GM19328 (cell line): Measurements from ENCODE around the gene ZNF275.
"Not testable (repeated sequence)": the region's sequence is repeated elsewhere in the genome, so short reads cannot be mapped to it uniquely, and the experiment has no call there.

Experiments used
- ATAC-seq: cut with Tn5 transposase; IDR thresholded peaks from one replicate; pipeline ENCODE4 v1.9.1; 2021; ENCODE audit warnings: mild to moderate bottlenecking, moderate library complexity; ENCODE audit not compliant: unreplicated experiment

Gene ZNF275

DNA sequence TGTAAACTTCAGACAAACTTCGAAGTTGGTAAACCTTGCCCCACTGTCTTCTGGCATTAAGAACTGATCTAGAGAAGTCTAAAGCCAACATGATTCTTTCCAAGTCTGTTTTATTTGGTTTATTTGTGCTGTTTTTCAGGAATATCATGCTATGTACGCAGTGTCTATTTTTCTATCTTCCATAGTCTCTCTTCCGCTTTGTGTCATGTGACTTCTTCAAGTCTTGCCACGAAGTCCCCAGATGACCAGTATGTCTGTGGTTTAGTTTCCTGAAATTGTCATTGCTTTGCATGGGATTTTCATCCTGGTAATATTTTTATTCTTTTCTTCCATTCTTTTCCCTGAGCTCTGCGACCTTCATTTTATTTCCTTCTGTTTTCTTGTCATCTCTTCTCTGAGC lies 52.1 kb downstream of the ZNF275 start:
- no peak for ATAC-seq

DNA sequence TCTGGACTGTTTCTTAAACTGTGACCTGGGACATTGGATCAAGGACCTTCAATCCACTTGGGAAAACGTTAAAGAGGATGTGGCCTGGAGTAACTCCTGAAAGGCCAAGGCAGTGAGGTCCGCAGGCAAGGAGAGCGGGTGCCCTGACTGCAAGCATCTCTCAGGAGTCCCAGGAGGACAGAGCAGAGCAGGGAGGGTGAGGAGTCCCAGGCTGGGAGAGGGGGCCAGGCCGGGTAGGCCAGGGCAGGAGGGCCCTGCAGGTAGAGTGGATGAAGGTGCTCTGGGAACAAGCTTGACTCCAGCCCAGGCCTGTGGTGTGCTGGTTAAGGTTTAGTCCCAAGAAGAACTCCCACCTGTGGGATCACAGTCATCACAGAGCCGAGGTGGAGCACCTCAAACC lies 53.4 kb downstream of the ZNF275 start:
- ATAC-seq = no peak

DNA sequence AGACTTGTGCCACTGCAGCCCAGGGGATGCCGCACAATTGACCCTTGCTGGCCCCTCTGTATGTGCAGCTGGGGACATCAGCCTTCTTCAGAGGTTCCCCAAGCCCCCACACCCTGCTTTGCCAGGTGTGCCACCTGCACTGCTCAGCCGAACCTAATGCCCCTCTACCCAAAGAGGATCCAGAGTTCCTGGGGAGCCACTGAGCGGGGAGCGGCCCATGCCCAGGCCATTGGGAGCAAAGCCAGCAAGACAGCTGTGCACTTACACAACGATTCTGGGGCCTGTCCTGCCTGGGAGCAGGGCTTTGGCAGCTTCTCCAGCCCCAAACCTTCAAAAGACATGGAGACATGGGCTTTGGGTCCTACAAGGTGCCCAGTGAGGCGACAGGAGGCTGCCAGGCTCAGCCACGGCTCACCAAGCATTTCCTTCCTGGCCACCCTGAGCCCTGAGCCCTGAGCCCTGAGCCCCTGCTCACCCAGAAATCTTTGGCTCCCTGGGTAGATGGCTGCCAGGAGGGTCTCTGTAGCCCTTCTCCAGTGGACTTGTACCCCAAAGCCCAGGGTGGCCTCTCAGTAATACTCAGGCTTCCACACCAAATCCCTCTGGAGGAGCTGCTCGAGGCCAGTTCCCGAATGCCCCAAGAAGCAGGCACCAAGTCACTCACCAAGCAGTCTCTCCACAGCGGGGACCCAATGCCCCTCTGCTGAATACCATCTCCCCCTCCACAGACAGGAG lies 54.2 kb downstream of the ZNF275 start:
- ATAC-seq = no peak

DNA sequence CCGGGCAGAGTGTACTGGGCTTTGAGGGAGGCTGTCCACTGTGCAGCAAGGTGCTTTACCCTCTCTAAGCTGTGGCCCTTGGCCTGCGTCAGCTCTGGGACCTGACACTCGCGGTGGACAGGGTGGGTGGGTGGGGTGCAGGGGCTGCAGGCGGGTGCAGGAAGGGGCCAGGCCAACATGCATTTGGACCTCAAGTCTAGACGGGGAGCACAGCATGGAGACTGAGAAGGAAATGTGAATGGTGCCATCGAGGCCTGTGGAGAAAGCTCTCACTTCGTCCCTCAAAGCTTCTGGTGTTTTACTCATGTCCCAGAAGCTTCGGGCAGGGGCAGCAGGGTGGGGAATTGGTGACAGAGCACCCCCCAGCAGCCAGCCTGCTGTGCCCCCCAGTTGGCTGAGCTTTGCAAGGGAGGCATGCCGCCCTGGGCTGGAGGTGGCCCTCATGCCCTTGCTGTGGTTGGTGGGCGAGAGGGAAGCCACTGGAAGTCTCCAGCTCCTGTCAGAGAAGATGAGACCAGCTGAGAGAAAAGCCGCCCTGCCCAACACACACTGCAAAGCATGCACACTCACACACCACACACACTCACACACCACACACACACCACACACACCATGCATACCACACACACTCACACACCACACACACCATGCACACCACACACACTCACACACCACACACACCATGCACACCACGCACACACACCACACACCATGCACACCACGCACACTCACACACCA lies 54.9 kb downstream of the ZNF275 start:
- ATAC-seq = no peak

DNA sequence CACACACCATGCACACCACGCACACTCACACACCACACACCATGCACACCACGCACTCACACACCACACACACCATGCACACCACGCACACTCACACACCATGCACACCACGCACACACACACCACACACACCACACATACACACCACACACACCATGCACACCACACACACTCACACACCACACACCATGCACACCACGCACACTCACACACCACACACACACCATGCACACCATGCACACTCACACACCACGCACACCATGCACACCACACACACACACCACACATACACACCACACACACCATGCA lies 55.5 kb downstream of the ZNF275 start:
- not testable (repeated sequence) for ATAC-seq

DNA sequence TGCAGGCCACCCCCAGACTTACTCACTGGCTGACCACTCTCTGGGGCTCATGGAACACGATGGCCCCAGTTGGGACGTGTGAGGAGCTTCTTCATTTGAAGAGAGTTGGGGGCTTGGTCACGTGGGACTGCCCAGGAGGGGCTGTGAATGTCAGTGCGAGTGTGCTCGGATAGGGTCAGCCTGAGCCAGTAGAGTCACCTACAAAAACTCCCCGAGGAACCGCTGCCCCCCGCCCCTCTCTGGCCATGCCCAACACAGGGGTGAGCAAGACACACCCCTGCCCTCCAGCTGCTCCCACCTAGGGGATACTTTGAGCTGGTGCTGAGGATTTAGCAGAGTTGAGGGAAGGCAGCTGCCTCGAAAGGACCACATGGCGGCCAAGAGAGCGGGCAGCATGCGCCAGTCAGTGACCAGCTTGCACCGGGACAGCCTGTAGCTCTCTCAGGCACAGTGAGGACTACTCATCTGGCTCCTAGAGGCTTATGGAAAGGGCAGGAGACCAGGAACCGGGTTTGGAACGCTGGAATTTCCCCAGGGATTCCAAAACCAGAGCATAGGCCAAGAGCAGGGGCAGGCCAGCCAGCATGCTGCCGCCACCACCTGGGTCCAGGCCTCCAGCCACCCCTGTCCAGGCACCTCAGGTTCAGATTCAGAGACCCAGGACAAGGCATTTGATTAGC lies 58.8 kb downstream of the ZNF275 start:
- no peak for ATAC-seq

DNA sequence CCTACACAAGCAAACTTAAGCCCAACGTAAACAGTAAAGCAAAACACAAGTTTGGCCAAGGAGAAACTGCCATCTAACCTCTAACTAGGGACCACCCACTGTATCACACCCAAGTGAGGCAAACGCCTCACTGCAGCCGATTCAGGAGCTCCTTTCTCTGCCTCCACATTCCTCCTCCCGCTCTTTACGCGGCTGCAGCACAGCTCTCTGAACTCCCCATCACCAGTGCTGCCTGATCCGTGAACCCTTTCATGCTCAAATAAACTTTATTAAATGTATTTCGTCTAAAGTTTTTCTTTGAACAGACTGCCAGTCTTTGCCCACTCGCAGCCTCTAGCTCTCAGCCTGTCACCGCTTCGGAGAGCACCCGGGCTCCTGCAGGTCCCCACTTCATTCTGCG lies 60.7 kb downstream of the ZNF275 start:
- no peak for ATAC-seq

DNA sequence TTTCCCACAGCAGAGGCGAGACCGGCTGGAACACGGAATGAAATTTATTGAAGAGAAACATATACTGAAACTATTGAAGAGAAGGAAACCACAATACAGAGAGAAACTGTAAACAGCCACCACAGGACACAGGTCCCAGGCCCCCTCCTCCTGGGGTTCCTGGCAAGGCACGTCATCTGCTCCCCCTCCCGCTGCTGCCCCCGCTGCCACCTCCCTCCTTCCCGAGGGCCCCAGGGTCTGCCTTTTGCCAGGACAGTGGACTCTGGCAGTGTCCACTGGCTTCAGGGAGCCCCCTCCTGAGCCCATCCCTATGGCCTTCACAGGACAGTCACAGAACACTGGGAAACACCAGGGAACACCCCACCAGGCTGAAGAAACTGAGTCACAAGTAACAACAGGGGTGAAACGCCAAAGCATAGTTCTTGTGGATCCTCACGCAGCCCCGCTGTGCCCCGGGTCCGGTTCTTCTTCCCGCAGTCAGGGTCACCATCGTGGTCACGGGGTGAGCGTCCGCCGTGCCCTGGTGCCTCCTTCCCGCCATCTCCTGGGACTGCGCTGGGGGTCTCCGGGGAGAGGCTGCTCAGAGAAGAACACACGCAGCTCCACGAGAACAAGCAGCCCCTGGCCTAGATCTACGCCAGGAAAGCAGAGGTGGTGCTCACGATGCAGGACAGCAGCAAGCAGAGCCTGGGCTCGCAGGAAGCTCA lies 61.8 kb downstream of the ZNF275 start:
- ATAC-seq = no peak

DNA sequence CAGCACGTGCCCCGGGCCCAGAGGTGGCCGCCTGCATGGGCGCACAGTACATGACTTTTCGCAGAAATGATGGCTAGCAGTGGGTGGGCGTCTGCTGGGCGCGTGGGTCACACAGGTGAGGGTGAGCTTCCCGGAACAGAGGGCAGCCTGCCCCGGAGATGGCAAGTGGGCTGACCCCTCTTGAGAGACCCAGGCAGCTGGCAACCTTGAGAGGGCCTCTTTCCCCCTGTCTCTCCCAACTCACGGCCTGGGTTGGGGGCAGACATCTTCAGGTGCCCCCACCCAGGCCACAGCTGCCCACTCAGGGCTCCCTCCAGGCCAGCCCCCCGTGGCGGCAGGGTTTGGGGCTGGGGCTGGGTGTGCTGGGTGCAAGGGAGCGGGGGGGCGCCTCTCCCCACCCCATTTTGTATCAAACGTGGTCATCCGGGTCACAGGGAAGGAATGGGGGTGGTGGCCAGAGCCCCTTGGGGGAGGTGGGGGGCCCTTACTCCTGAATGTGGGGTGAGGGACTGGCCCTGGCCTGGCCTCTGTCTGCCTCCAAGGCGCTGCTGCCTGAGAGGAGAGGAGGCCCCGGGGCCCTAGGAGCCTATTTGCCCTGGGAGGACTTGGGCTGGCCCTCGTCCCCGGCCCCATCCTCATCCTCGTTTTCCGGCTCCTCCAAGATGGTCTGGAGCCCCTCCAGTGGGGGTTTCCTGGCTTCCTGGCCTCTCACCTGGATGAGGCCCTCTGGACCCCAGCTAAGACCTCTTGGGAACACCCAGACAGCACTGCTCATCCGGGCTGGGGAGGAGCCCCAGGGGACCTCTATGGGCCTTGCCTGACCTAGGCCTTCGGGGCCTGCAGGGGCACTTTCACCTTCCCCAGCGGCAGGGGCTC lies 62.6 kb downstream of the ZNF275 start:
- ATAC-seq = no peak

DNA sequence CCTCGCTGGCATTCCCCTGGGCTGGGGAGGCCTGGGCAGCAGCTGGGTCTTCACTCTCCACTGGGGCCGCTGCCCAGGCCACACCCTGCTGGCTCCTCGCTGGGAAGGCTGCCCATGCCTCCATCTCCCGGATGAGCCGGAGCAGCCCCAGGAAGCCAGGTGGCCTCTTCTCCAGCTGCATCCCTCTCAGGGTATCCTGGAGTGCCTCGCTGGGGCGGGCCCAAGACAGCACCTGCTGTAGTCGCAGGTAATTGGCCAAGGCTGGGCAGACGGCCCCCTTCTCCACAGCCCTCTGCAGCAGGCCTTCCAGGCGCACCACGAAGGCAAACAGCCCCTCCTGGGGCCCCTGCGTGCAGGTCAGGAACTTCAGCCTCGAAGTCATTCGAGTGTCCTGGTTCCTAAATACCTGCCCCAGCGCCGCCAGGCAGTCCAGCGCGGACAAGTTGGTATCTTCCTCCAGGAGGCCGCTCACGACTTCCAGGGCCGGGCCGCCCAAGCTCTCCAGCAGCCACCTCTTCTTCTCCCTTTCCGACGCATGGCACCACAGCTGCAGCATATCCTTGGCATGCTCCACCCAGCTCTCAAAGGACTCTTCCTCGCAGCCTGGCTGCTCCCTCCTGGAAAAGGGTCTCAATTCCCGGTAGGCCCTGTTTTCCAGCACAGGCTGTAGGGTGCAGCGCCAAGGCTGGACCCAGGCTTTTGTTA lies 63.5 kb downstream of the ZNF275 start:
- ATAC-seq = no peak

GRCh38 chrX:153398275-153398960 lies 64.5 kb downstream of the ZNF275 start:
- no peak for ATAC-seq

- no peak for ATAC-seq
Observed at GRCh38 chrX:153400146-153401132, 66.5 kb downstream of the ZNF275 start.

DNA sequence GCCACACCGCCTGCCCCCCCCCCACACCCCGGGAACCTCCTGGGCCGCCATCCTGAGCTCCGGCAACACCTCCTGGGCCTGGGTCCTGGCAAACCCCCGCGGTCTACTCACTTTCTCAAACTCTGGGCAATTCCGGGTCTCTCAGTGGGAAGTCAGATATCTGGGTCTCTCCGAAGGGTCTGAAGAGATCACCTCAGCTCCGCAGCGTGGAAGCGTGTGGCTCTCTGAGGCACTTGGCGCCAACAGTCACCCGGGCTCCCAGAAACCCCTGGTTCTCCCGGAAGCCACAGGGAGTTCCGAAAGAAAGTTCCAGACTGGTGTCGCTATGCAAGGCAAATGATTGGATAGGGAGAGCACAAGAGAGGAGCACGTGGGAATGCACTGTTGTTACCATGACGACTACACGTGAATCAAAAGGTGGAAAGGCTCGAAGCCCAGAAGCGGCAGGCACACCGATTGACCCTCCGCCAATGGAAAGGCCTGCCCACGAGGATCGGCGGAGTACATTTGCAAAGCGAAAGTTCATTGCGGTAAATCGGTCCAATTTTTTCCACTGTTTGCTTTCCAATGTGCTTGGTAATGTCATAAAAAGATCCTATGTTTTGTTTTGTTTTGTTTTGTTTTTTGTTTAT lies 67.3 kb downstream of the ZNF275 start, which contains the start of gene PNMA6E:
Gene PNMA6E (minus strand): TSS at position 218 of the 632 bp plus-strand sequence. CDS start 2,501 bp downstream, outside the sequence.
- no peak for ATAC-seq
